Gastroesophageal sphincter (tissue), 3 donors: ENCODE measurements around the gene JADE1.

Experiments
- POLR2A ChIP-seq, 2 donors: fragments of 450-650 bp; IDR thresholded peaks; one replicate each; pipeline ENCODE4 v1.6.1; 2017; ENCODE audit warnings: antibody characterized with exemption in 2 of 2, mild to moderate bottlenecking in 2 of 2, moderate library complexity in 1 of 2
- TF ChIP-seq, protein P1 (sequence below), 4 experiments: fragments of 200-600 bp in 2 of 4; fragments of 450-650 bp in 2 of 4; sonication (generic) in 1 of 4; IDR thresholded peaks; one replicate each; pipeline ENCODE4 v1.5.1; 2017 to 2019; ENCODE audit warnings: antibody characterized with exemption in 4 of 4, mild to moderate bottlenecking in 2 of 4, moderate library complexity in 2 of 4

DNA sequence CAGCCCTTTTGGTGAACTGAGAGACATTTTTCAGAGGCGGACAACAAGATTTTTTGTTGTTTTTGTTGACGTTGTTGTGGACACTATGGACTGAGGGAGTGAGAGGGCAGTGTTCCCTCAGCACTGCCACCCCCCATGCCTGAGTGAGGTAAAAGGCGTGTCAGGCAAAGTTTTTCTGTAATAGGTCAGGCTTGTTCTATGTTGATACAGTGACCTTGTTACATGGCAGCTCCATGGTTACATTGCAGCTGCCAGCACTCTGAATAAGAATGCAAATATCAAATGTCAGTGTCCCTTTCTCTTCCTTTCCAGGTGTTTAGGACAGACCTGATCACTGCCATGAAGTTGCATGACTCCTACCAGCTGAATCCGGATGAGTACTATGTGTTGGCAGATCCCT lies 36.6 kb downstream of the JADE1 start:
- TF ChIP-seq, protein P1, sequence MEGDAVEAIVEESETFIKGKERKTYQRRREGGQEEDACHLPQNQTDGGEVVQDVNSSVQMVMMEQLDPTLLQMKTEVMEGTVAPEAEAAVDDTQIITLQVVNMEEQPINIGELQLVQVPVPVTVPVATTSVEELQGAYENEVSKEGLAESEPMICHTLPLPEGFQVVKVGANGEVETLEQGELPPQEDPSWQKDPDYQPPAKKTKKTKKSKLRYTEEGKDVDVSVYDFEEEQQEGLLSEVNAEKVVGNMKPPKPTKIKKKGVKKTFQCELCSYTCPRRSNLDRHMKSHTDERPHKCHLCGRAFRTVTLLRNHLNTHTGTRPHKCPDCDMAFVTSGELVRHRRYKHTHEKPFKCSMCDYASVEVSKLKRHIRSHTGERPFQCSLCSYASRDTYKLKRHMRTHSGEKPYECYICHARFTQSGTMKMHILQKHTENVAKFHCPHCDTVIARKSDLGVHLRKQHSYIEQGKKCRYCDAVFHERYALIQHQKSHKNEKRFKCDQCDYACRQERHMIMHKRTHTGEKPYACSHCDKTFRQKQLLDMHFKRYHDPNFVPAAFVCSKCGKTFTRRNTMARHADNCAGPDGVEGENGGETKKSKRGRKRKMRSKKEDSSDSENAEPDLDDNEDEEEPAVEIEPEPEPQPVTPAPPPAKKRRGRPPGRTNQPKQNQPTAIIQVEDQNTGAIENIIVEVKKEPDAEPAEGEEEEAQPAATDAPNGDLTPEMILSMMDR (IDR thresholded peaks at IDR 0.05), result no peak
- no peak for TF ChIP-seq POLR2A (IDR thresholded peaks at IDR 0.05)
